HCT116 (cell line): Measurements from ENCODE around the gene ZNF335. TPM values are rescaled to one million over a fixed set of nuclear protein-coding genes. Genes with fewer than 3 reads are reported as not detected.
A peak's percentile ranks its signal among the peaks of the same experiment; 100 is the strongest.

Experiments used
- ATAC-seq: fragments of 200-7000 bp; cut with Tn5 transposase; 2 replicates; pipeline ENCODE4 v1.9.1; 2020; ENCODE audit warnings: mild to moderate bottlenecking, moderate library complexity
- BruUV-seq: library from RNA; stranded (reverse); fragments of 400-500 nt; replicated peaks from 2 replicates; lab custom pipeline; 2021; lab: Mats Ljungman, UMichigan
- CTCF ChIA-PET: fragments of 300-600 bp; sonication (Branson Sonifier 250); formaldehyde crosslinking; loops from one replicate; lab custom pipeline; 2021; ENCODE audit warnings: antibody characterized with exemption; lab: Charles Lee
- POLR2A ChIA-PET: fragments of 300-600, 350-600 bp; sonication (Branson Sonifier 250); formaldehyde crosslinking; loops from one replicate; lab custom pipeline; 2021; ENCODE audit warnings: antibody characterized with exemption; lab: Charles Lee
- RAD21 ChIA-PET, 2 experiments: fragments of 300-600 bp; sonication (Branson Sonifier 250); formaldehyde crosslinking; loops; one replicate each; lab custom pipeline; 2023; ENCODE audit warnings: low total read pairs in 2 of 2; ENCODE audit not compliant: uncharacterized antibody in 2 of 2, unreplicated experiment in 2 of 2, low non-redundant PET in 1 of 2; lab: Charles Lee
- DNase-seq: peaks from one replicate; pipeline ENCODE4 v3.0.0-alpha.2; 2010; ENCODE audit warnings: low read depth, low spot score
- H2AFZ ChIP-seq: fragments of 200-600 bp; shearing (Covaris generic), sonication (generic); 2 replicates; pipeline ENCODE4 v1.6.1; 2017; ENCODE audit warnings: low read depth, mixed run types, mixed read lengths, antibody characterized with exemption, low read length; ENCODE audit not compliant: poor library complexity, severe bottlenecking
- H3K27ac ChIP-seq: 2 replicates; pipeline ENCODE4 v1.5.1; 2012; ENCODE audit warnings: low read depth, low read length
- H3K27me3 ChIP-seq: fragments of 200-600 bp; sonication (generic); 2 replicates; pipeline ENCODE4 v1.6.1; 2016; ENCODE audit warnings: mixed run types, low read length, mixed read lengths; ENCODE audit not compliant: insufficient read depth
- H3K36me3 ChIP-seq, 2 experiments: fragments of 200-500 bp in 1 of 2; fragments of 200-600 bp in 1 of 2; sonication (Bioruptor generic) in 1 of 2; sonication (generic) in 1 of 2; 2 replicates each; pipeline versions ENCODE4 v1.5.1 to v1.6.1; 2014 to 2016; ENCODE audit warnings: low read length in 2 of 2, inconsistent platforms in 1 of 2, mixed read lengths in 1 of 2, mixed run types in 1 of 2; ENCODE audit not compliant: insufficient read depth in 2 of 2, control insufficient read depth in 1 of 2
- H3K4me1 ChIP-seq, 2 experiments: fragments of 200-600 bp in 1 of 2; sonication (generic) in 1 of 2; 2 replicates each; pipeline versions ENCODE4 v1.5.1 to v1.6.1; 2012 to 2017; ENCODE audit warnings: low read length in 2 of 2, inconsistent platforms in 1 of 2, mild to moderate bottlenecking in 1 of 2, mixed read lengths in 1 of 2, mixed run types in 1 of 2, moderate library complexity in 1 of 2; ENCODE audit not compliant: insufficient read depth in 2 of 2, control insufficient read depth in 1 of 2
- H3K4me2 ChIP-seq: fragments of 200-600 bp; sonication (generic); 2 replicates; pipeline ENCODE4 v1.6.1; 2017; ENCODE audit warnings: mixed run types, low read length, mixed read lengths
- H3K4me3 ChIP-seq, 2 experiments: fragments of 200-600 bp in 1 of 2; sonication (generic) in 1 of 2; replicated peaks in 1 of 2; 2 replicates each; pipeline ENCODE4 v1.5.1; 2011 to 2016; ENCODE audit warnings: low read length in 2 of 2, control low read depth in 1 of 2, low read depth in 1 of 2, mild to moderate bottlenecking in 1 of 2, mixed read lengths in 1 of 2, mixed run types in 1 of 2
- H3K79me2 ChIP-seq: fragments of 200-600 bp; sonication (generic); 2 replicates; pipeline ENCODE4 v1.6.1; 2017; ENCODE audit warnings: mild to moderate bottlenecking, mixed run types, low read length, moderate library complexity, mixed read lengths; ENCODE audit not compliant: insufficient read depth
- H3K9ac ChIP-seq: fragments of 200-600 bp; sonication (generic); 2 replicates; pipeline ENCODE4 v1.6.1; 2016; ENCODE audit warnings: low read length, mixed read lengths
- H3K9me2 ChIP-seq: fragments of 200-600 bp; sonication (generic), shearing (Covaris generic); 2 replicates; pipeline ENCODE4 v1.6.1; 2017; ENCODE audit warnings: mixed run types, mild to moderate bottlenecking, moderate library complexity; ENCODE audit not compliant: insufficient read depth
- H3K9me3 ChIP-seq, 2 experiments: fragments of 200-500 bp in 1 of 2; fragments of 200-600 bp in 1 of 2; sonication (Bioruptor generic) in 1 of 2; sonication (generic) in 1 of 2; 2 replicates each; pipeline ENCODE4 v1.6.1; 2014 to 2017; ENCODE audit warnings: low read length in 2 of 2, mixed read lengths in 2 of 2, inconsistent platforms in 1 of 2, low read depth in 1 of 2, mild to moderate bottlenecking in 1 of 2, mixed run types in 1 of 2, moderate library complexity in 1 of 2; ENCODE audit not compliant: control insufficient read depth in 1 of 2, insufficient read depth in 1 of 2
- H4K20me1 ChIP-seq: fragments of 200-600 bp; sonication (generic), shearing (Covaris generic); 2 replicates; pipeline ENCODE4 v1.6.1; 2017; ENCODE audit warnings: mixed run types, mild to moderate bottlenecking, moderate library complexity; ENCODE audit not compliant: insufficient read depth
- ATF3 ChIP-seq: IDR thresholded peaks from 2 replicates; pipeline ENCODE4 v1.6.1; 2012
- CEBPB ChIP-seq: IDR thresholded peaks from 2 replicates; pipeline ENCODE4 v1.6.1; 2012; ENCODE audit warnings: low read depth
- CTCF ChIP-seq, 3 experiments: fragments of 200-600 bp in 1 of 3; sonication (generic) in 1 of 3; IDR thresholded peaks in 2 of 3; conservative IDR thresholded peaks in 1 of 3; 2 replicates each; pipeline ENCODE4 v1.5.1; 2012 to 2017; ENCODE audit warnings: low read depth in 2 of 3, low read length in 2 of 3, antibody characterized with exemption in 1 of 3, borderline replicate concordance in 1 of 3, control low read depth in 1 of 3, mild to moderate bottlenecking in 1 of 3, mixed read lengths in 1 of 3, mixed run types in 1 of 3, moderate library complexity in 1 of 3; ENCODE audit not compliant: insufficient read depth in 1 of 3
- EGR1 ChIP-seq: IDR thresholded peaks from 2 replicates; pipeline ENCODE4 v1.6.1; 2012; ENCODE audit warnings: low read depth
- EZH2 ChIP-seq: fragments of 200-600 bp; sonication (generic); IDR thresholded peaks from 2 replicates; pipeline ENCODE4 v1.6.1; 2017; ENCODE audit warnings: antibody characterized with exemption, mixed run types
- EZH2phosphoT487 ChIP-seq: fragments of 200-600 bp; IDR thresholded peaks from 2 replicates; pipeline ENCODE4 v1.6.1; 2018; ENCODE audit warnings: antibody characterized with exemption, borderline replicate concordance
- FOSL1 ChIP-seq: IDR thresholded peaks from 2 replicates; pipeline ENCODE4 v1.6.1; 2012; ENCODE audit warnings: low read depth
- JUND ChIP-seq: IDR thresholded peaks from 2 replicates; pipeline ENCODE4 v1.6.1; 2012
- POLR2A ChIP-seq: IDR thresholded peaks from 2 replicates; pipeline ENCODE4 v1.7.0; 2011; ENCODE audit warnings: borderline replicate concordance; ENCODE audit not compliant: insufficient read depth, insufficient read length; ENCODE audit errors: extremely low read depth
- POLR2AphosphoS5 ChIP-seq: IDR thresholded peaks from 2 replicates; pipeline ENCODE4 v1.6.1; 2011; ENCODE audit warnings: mild to moderate bottlenecking, low read depth, low read length, moderate library complexity
- RAD21 ChIP-seq: IDR thresholded peaks from 2 replicates; pipeline ENCODE4 v1.6.1; 2012; ENCODE audit warnings: low read depth, mild to moderate bottlenecking
- SIN3A ChIP-seq: IDR thresholded peaks from 2 replicates; pipeline ENCODE4 v1.6.1; 2012; ENCODE audit warnings: low read depth
- SP1 ChIP-seq: IDR thresholded peaks from 2 replicates; pipeline ENCODE4 v1.6.1; 2012; ENCODE audit warnings: low read depth
- SRF ChIP-seq: IDR thresholded peaks from 2 replicates; pipeline ENCODE4 v1.6.1; 2012; ENCODE audit warnings: low read depth
- YY1 ChIP-seq: IDR thresholded peaks from 2 replicates; pipeline ENCODE4 v1.6.1; 2011; ENCODE audit warnings: low read length, low read depth, moderate library complexity, mild to moderate bottlenecking; ENCODE audit not compliant: insufficient replicate concordance; ENCODE audit errors: extremely low read depth
- ZBTB33 ChIP-seq: IDR thresholded peaks from 2 replicates; pipeline ENCODE4 v1.6.1; 2011; ENCODE audit warnings: mild to moderate bottlenecking, low read length, moderate library complexity; ENCODE audit not compliant: insufficient replicate concordance; ENCODE audit errors: extremely low read depth
- ZFX ChIP-seq: fragments of 450-650 bp; IDR thresholded peaks from 2 replicates; pipeline ENCODE4 v1.6.1; 2017
- ZNF274 ChIP-seq: fragments of 200-500 bp; sonication (Bioruptor generic); IDR thresholded peaks from 2 replicates; pipeline ENCODE4 v1.6.1; 2014; ENCODE audit warnings: mild to moderate bottlenecking, low read depth, low read length, inconsistent platforms
- intact Hi-C: fragments of 100-400 bp; cut with micrococcal nuclease; formaldehyde crosslinking; loops from 2 replicates; pipeline ENCODE4 v1.10.0; 2022
- total RNA-seq: library from RNA; stranded (reverse); gene quantifications from one replicate; pipeline ENCODE4 v1.2.1, GENCODE V29; 2021; ENCODE audit not compliant: unreplicated experiment

ZNF335 gene
- total RNA-seq, 1 experiment from 2014 or later, result 20.8 TPM

DNA sequence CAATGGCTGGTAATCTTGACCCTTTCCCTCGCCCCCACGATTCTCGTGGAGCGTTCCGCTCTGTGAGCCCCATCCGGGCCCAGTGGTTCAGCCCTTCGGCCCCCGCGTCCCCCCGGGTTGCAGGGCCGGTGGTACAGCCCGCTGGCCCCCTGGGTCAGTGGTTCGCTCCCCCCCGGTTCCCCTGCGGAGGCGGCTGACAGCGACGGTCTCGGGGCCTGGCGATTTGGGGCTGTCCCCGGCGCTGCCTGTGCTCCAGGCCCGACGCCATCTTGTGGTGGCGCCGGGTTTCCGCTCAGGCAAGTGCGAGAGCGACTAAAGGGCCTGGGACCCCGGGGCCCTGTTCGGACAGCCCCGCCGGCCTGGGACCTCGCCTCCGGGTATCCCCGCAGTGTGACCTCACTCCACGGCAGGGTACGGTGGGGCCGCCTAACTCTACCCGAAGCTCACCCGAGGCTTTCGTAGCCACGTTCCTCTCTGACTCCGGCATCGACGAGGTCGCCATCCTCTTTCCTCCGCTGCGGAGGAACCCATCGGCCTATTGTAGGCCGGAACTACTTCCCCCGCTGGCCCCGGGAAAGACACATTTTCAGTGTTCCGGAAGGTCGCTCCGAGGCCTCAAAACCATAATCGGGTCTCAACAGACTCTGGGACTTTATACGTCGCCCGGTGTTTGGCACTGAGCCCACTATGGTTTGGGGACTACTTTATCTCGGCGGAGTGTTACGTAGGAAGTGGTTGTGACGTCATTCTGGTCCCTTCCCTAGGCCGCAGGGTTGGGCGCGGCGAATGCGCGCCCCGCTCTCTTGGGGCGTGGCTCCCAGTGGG, at the start of gene ZNF335 (continued):
- peak; percentile 9 for TF ChIP-seq ZBTB33
- peak; percentile 67 for TF ChIP-seq SP1
- TF ChIP-seq YY1, result peak; percentile 85
- TF ChIP-seq ATF3, result no peak
- TF ChIP-seq EGR1, result peak; percentile 98
- TF ChIP-seq ZFX, result peak; percentile 32; the same call in 1 of the 2 replicates
- no peak for TF ChIP-seq FOSL1
- peak; percentile 60; the same call in 1 of the 2 replicates for TF ChIP-seq JUND
- no peak for TF ChIP-seq POLR2A
- TF ChIP-seq POLR2AphosphoS5, result peak; percentile 8; the same call in 1 of the 2 replicates
- TF ChIP-seq ZNF274, result no peak
- no peak for TF ChIP-seq SRF

GRCh38 chr20:46020555-46020954, 48.6 kb upstream of the ZNF335 start:
- no peak overlapping the region for H3K4me2 ChIP-seq
- POLR2A ChIA-PET, result no interaction called here
- no peak for TF ChIP-seq POLR2AphosphoS5
- no peak for TF ChIP-seq ZNF274
- TF ChIP-seq CEBPB, result no peak
- TF ChIP-seq RAD21, result no peak
- TF ChIP-seq ATF3, result no peak
- no peak for TF ChIP-seq EZH2phosphoT487
- TF ChIP-seq EZH2, result no peak
- TF ChIP-seq ZBTB33, result no peak
- TF ChIP-seq SP1, result no peak
- no peak for TF ChIP-seq SIN3A
- TF ChIP-seq CTCF (IDR thresholded peaks at IDR 0.05 in 2 of 3, conservative IDR thresholded peaks at IDR 0.05 in 1 of 3; ENCODE audit: borderline replicate concordance in 1 of 3, insufficient read depth in 1 of 3, low read depth in 2 of 3, low read length in 2 of 3), result no peak

More at GRCh38 chr20:46020555-46020954, 48.6 kb upstream of the ZNF335 start:
- Histone ChIP-seq H3K79me2 (no peaks in the 10 kb centered on the region), H3K36me3 (no peaks in the 10 kb centered on the region), H3K4me3 (no peak overlapping the region), H3K4me1 (peaks cover 0 to 16% of the 10 kb centered on the region in 2 experiments; a peak in 2 of 4 replicates), H2AFZ (no peak overlapping the region), H3K9me2 (no peaks in the 10 kb centered on the region), H4K20me1 (no peaks in the 10 kb centered on the region), H3K9ac (no peak overlapping the region), H3K27me3 (peaks cover 9% of the 10 kb centered on the region; the same call in 1 of the 2 replicates), H3K9me3 (no peaks in the 10 kb centered on the region), H3K27ac (no peak overlapping the region)
- CTCF ChIA-PET, result no interaction called here
- ATAC-seq, result no peak
- no TSS peak for BruUV-seq
- intact Hi-C loops, result loop anchor here (10.0 kb wide), 1 partner anchor 304 kb away; no protein-coding TSS in a partner anchor
- RAD21 ChIA-PET, result no interaction called here
- DNase-seq, result no peak
